ENCODE results near the gene VPS37D. TPM values are rescaled to one million over a fixed set of nuclear protein-coding genes. Genes with fewer than 3 reads are reported as not detected.
A peak's percentile ranks its signal among the peaks of the same experiment; 100 is the strongest.

Gene VPS37D
- total RNA-seq, 1 donor from 2014 or later, result 0.24 TPM

DNA sequence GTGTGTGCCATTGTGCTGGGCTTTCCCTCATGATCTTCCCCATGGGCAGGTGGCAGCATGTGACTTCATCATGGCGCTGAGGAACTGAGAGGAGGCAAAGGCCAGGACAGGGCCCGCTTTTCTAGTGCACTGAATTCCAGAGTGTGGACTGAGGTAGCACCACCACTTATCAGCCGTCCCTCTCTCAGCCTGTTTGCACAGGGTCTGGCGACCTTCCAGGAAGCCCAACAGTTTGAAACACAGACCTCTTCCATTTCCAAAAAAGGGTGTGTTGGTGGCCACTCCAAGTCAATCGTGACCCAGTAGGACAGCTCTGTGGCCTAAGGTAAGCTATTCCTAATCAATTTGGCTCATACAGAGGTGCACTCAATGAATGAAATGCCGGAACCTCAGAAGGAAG is 11.2 kb downstream of the VPS37D start:
- peaks cover 30% of the 10 kb centered on the region for H3K36me3 Mint-ChIP-seq (ENCODE audit: low read depth)
- ATAC-seq (ENCODE audit: low read depth) (no peak), DNase-seq (no peak)
- no peak overlapping the region for H3K27ac Mint-ChIP-seq
- H3K4me3 Mint-ChIP-seq, result no peak overlapping the region
- peaks cover 23% of the 10 kb centered on the region for H3K4me1 Mint-ChIP-seq
- ChIA-PET CTCF (no interaction called here), POLR2A (no interaction called here)
- H3K27me3 Mint-ChIP-seq, result no peaks in the 10 kb centered on the region
- TF ChIP-seq, protein P1, sequence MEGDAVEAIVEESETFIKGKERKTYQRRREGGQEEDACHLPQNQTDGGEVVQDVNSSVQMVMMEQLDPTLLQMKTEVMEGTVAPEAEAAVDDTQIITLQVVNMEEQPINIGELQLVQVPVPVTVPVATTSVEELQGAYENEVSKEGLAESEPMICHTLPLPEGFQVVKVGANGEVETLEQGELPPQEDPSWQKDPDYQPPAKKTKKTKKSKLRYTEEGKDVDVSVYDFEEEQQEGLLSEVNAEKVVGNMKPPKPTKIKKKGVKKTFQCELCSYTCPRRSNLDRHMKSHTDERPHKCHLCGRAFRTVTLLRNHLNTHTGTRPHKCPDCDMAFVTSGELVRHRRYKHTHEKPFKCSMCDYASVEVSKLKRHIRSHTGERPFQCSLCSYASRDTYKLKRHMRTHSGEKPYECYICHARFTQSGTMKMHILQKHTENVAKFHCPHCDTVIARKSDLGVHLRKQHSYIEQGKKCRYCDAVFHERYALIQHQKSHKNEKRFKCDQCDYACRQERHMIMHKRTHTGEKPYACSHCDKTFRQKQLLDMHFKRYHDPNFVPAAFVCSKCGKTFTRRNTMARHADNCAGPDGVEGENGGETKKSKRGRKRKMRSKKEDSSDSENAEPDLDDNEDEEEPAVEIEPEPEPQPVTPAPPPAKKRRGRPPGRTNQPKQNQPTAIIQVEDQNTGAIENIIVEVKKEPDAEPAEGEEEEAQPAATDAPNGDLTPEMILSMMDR (IDR thresholded peaks at IDR 0.05), result no peak
- intact Hi-C loops (cut with micrococcal nuclease), result no loop called here
- H3K9me3 Mint-ChIP-seq, result no peaks in the 10 kb centered on the region

DNA sequence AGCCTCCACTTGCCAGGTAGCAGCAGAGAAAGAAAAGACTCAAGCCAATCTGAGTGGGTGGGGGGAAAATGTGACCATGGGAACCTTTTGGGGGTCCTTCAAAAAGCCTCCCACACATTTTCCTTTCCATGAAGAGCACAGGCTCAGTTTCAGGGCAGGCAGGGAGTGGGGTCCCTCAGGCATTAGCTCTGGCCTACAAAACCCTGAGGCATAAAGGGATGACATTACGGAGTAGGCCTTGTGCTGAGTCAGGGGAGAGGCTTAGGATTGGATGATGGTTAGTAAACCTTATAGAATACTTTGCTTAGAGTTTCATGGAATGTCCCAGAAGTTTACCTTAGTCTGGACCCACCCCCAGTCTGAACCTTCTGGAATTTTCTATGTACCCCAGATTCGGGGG is 12.1 kb downstream of the VPS37D start:
- TF ChIP-seq, protein P1 (IDR thresholded peaks at IDR 0.05), result no peak
- intact Hi-C loops (cut with micrococcal nuclease), result no loop called here
- Mint-ChIP-seq H3K36me3 (ENCODE audit: low read depth) (peaks cover 32% of the 10 kb centered on the region), H3K27ac (no peak overlapping the region), H3K9me3 (no peaks in the 10 kb centered on the region), H3K4me3 (no peak overlapping the region), H3K4me1 (peaks cover 26% of the 10 kb centered on the region), H3K27me3 (no peaks in the 10 kb centered on the region)
- DNase-seq (no peak), ATAC-seq (ENCODE audit: low read depth) (no peak)
- ChIA-PET POLR2A (no interaction called here), CTCF (no interaction called here)

DNA sequence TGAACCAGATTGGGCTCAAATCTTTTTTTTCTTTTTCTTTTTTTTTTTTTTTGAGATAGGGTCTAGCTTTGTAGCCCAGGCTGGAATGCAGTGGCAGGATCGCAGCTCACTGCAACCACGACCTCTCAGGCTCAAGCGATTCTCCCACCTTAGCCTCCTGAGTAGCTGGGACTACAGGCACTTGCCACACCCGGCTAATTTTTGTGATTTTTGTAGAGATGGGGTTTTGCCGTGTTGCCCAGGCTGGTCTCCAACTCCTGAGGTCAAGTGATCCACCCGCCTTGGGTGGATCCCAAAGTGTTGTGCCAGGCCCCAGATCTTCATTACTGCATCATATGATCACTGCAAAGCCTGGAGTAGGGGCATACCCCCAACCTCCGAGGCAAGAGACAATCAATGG is 12.9 kb downstream of the VPS37D start:
- peaks cover 26% of the 10 kb centered on the region for H3K4me1 Mint-ChIP-seq
- intact Hi-C loops (cut with micrococcal nuclease), result no loop called here

DNA sequence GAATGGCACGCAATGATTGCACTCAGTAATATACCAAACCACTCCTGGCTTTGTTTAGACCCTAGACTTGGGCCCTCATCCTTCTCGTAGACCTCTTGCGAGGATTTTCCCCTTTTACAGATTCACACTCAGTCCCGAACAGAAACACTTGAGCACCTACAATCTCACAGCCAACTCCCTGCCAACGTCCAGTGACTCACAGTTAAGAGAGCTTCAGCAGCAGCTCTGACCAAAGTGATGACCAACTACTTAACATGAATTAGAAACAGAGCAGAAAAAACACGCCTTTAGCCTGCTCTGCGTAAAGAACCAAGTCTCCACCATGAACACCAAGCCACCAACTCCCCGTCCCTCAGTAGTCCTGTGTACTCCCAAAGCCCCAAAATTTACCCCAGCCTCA is 13.4 kb downstream of the VPS37D start:
- Mint-ChIP-seq H3K36me3 (ENCODE audit: low read depth) (peaks cover 33% of the 10 kb centered on the region), H3K9me3 (no peaks in the 10 kb centered on the region), H3K27ac (no peak overlapping the region), H3K27me3 (no peaks in the 10 kb centered on the region), H3K4me1 (peaks cover 27% of the 10 kb centered on the region), H3K4me3 (peak overlapping the region; percentile 97)
- DNase-seq (no peak), ATAC-seq (ENCODE audit: low read depth) (no peak)
- TF ChIP-seq, protein P1 (IDR thresholded peaks at IDR 0.05), result no peak
- intact Hi-C loops (cut with micrococcal nuclease), result no loop called here
- ChIA-PET CTCF (no interaction called here), POLR2A (interaction anchor here (0.6 to 0.7 kb wide), 4 partner anchors 10 to 107 kb away, joined by 3 read pairs; no protein-coding TSS in a partner anchor)

More for the DNA sequence above, 12.9 kb downstream of the VPS37D start:
- ChIA-PET CTCF (no interaction called here), POLR2A (interaction anchor here (0.6 to 0.7 kb wide), 4 partner anchors 11 to 107 kb away, joined by 3 read pairs; no protein-coding TSS in a partner anchor)
- no peaks in the 10 kb centered on the region for H3K9me3 Mint-ChIP-seq
- H3K36me3 Mint-ChIP-seq (ENCODE audit: low read depth), result peaks cover 32% of the 10 kb centered on the region
- no peak overlapping the region for H3K27ac Mint-ChIP-seq
- TF ChIP-seq, protein P1 (IDR thresholded peaks at IDR 0.05), result no peak
- no peaks in the 10 kb centered on the region for H3K27me3 Mint-ChIP-seq
- DNase-seq (no peak), ATAC-seq (ENCODE audit: low read depth) (no peak)
- H3K4me3 Mint-ChIP-seq, result no peak overlapping the region

DNA sequence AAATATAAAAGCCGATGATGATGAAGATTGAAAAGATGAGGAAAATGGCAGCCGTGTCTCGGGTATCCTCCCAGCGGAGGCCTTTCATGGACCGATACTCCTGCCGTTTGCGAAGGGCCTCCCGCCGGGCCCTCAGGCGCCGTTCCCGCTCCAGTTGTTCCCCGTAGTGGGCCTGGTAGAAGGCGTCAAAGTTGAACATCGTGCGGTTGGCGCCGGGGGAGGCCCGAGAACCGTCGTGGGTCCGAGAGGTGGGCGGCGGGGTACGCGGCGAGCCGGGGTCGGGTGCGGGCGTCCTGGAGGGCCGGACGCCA is 15.1 kb downstream of the VPS37D start:
- peak overlapping the region; percentile 97 for H3K4me3 Mint-ChIP-seq
- ChIA-PET CTCF (no interaction called here), POLR2A (no interaction called here)
- no peak for ATAC-seq (ENCODE audit: low read depth)
- intact Hi-C loops (cut with micrococcal nuclease), result loop anchor here (1.0 to 2.0 kb wide), 6 partner anchors 15 to 854 kb away; partner anchors contain the start of genes ABHD11, BAZ1B, TBL2 and TYW1B
- H3K36me3 Mint-ChIP-seq (ENCODE audit: low read depth), result peaks cover 45% of the 10 kb centered on the region
- peak overlapping the region; percentile 95 for H3K27ac Mint-ChIP-seq
- no peaks in the 10 kb centered on the region for H3K9me3 Mint-ChIP-seq
- no peaks in the 10 kb centered on the region for H3K27me3 Mint-ChIP-seq
- no peak for DNase-seq
- peaks cover 28% of the 10 kb centered on the region for H3K4me1 Mint-ChIP-seq
- TF ChIP-seq, protein P1 (IDR thresholded peaks at IDR 0.05), result no peak
